Measurements from ENCODE around the gene VTI1A.

The VTI1A gene

GRCh38 chr10:112639298-112639697 is 192.3 kb downstream of the VTI1A start:
- DNase-seq (ENCODE audit: low read depth) = no peak

GRCh38 chr10:112640638-112641037 is 193.6 kb downstream of the VTI1A start:
- no peak for DNase-seq (ENCODE audit: low read depth)

GRCh38 chr10:112643600-112644264 is 196.7 kb downstream of the VTI1A start:
- no peak for DNase-seq (ENCODE audit: low read depth)

- no peak for DNase-seq (ENCODE audit: low read depth)
Observed at GRCh38 chr10:112644265-112644645, 197.2 kb downstream of the VTI1A start.

GRCh38 chr10:112649006-112649821 is 202.2 kb downstream of the VTI1A start:
- no peak for DNase-seq (ENCODE audit: low read depth)

- no peak for DNase-seq (ENCODE audit: low read depth)
Observed at GRCh38 chr10:112649822-112650152, 202.8 kb downstream of the VTI1A start.

GRCh38 chr10:112650588-112651030 is 203.6 kb downstream of the VTI1A start:
- no peak for DNase-seq (ENCODE audit: low read depth)

- DNase-seq (ENCODE audit: low read depth) = no peak
Observed at GRCh38 chr10:112653215-112653614, 206.2 kb downstream of the VTI1A start.

GRCh38 chr10:112653851-112654250 is 206.8 kb downstream of the VTI1A start:
- DNase-seq (ENCODE audit: low read depth) = no peak

- DNase-seq (ENCODE audit: low read depth) = no peak
Observed at GRCh38 chr10:112654794-112655193, 207.8 kb downstream of the VTI1A start.

- DNase-seq (ENCODE audit: low read depth) = no peak
Observed at GRCh38 chr10:112655722-112656121, 208.7 kb downstream of the VTI1A start.

GRCh38 chr10:112658465-112658864 is 211.4 kb downstream of the VTI1A start:
- DNase-seq (ENCODE audit: low read depth) = no peak

GRCh38 chr10:112658900-112659638 is 212.1 kb downstream of the VTI1A start:
- no peak for DNase-seq (ENCODE audit: low read depth)

GRCh38 chr10:112663234-112664125 is 216.5 kb downstream of the VTI1A start:
- no peak for DNase-seq (ENCODE audit: low read depth)

- DNase-seq (ENCODE audit: low read depth) = no peak
Observed at GRCh38 chr10:112666094-112666493, 219.1 kb downstream of the VTI1A start.

- no peak for DNase-seq (ENCODE audit: low read depth)
Observed at GRCh38 chr10:112669989-112670388, 223.0 kb downstream of the VTI1A start.

GRCh38 chr10:112671743-112672142 is 224.7 kb downstream of the VTI1A start:
- DNase-seq (ENCODE audit: low read depth) = no peak

- no peak for DNase-seq (ENCODE audit: low read depth)
Observed at GRCh38 chr10:112672706-112673105, 225.7 kb downstream of the VTI1A start.

GRCh38 chr10:112675560-112676083 is 228.6 kb downstream of the VTI1A start:
- DNase-seq (ENCODE audit: low read depth) = no peak

GRCh38 chr10:112677689-112678088 is 230.7 kb downstream of the VTI1A start:
- no peak for DNase-seq (ENCODE audit: low read depth)

- no peak for DNase-seq (ENCODE audit: low read depth)
Observed at GRCh38 chr10:112678581-112678980, 231.6 kb downstream of the VTI1A start.

- no peak for DNase-seq (ENCODE audit: low read depth)
Observed at GRCh38 chr10:112678987-112679386, 232.0 kb downstream of the VTI1A start.
